Thyroid gland (tissue), 4 donors: ENCODE measurements around the gene POLN. TPM values are rescaled to one million over a fixed set of nuclear protein-coding genes. Genes with fewer than 3 reads are reported as not detected.

Experiments used
- DNase-seq, 2 donors: peaks; one replicate each; pipeline ENCODE4 v3.0.0-alpha.2; 2019
- H3K27ac ChIP-seq, 3 donors: fragments of 200-600 bp; sonication (generic); 1 replicate in 2 of 3; 2 replicates in 1 of 3; pipeline ENCODE4 v1.5.1; 2016 to 2019; ENCODE audit warnings: mild to moderate bottlenecking in 1 of 3, moderate library complexity in 1 of 3
- H3K27me3 ChIP-seq: fragments of 200-600 bp; sonication (generic); one replicate; pipeline ENCODE4 v1.5.1; 2019
- H3K36me3 ChIP-seq, 2 donors: fragments of 200-600 bp; sonication (generic); one replicate each; pipeline ENCODE4 v1.5.1; 2016 to 2019
- H3K4me1 ChIP-seq, 2 donors: fragments of 200-600 bp; sonication (generic); one replicate each; pipeline ENCODE4 v1.5.1; 2017 to 2019
- H3K4me3 ChIP-seq, 3 donors: fragments of 200-600 bp; sonication (generic); replicated peaks in 1 of 3; 1 replicate in 2 of 3; 2 replicates in 1 of 3; pipeline ENCODE4 v1.5.1; 2016; ENCODE audit warnings: mild to moderate bottlenecking in 1 of 3
- H3K9me3 ChIP-seq: fragments of 200-600 bp; sonication (generic); one replicate; pipeline ENCODE4 v1.5.1; 2017
- CTCF ChIP-seq, 6 experiments: fragments of 200-600 bp in 3 of 6; fragments of 450-650 bp in 3 of 6; sonication (generic) in 3 of 6; IDR thresholded peaks; one replicate each; pipeline ENCODE4 v1.5.1; 2016 to 2019; ENCODE audit warnings: antibody characterized with exemption in 6 of 6, mild to moderate bottlenecking in 2 of 6, inconsistent platforms in 1 of 6, moderate library complexity in 1 of 6
- POLR2A ChIP-seq, 2 donors: fragments of 450-650 bp; IDR thresholded peaks; one replicate each; pipeline ENCODE4 v1.6.1; 2017; ENCODE audit warnings: antibody characterized with exemption in 2 of 2, mild to moderate bottlenecking in 2 of 2, moderate library complexity in 1 of 2
- WGBS, 2 donors: methylation state at CpG; one replicate each; pipeline ENCODE4 v1.1.5; 2017; 5-methylcytosine and 5-hydroxymethylcytosine counted together
- intact Hi-C: fragments of 100-400 bp; cut with DNase I; formaldehyde crosslinking; loops from one replicate; pipeline ENCODE4 v1.15.1; 2023
- total RNA-seq, 4 donors: library from RNA; depleted of rRNA; stranded (reverse); fragments of >200 nt; gene quantifications; one replicate each; pipeline ENCODE4 v1.2.3, GENCODE V29; 2016

Gene POLN
- total RNA-seq, 4 donors from 2014 or later = 1.5 to 5.4 (median 3.0) TPM

GRCh38 chr4:2047031-2047660 is 194.8 kb downstream of the POLN start:
- intact Hi-C loops = no loop called here
- no peaks in the 10 kb centered on the region for H3K36me3 ChIP-seq
- TF ChIP-seq CTCF (IDR thresholded peaks at IDR 0.05) (no peak), POLR2A (IDR thresholded peaks at IDR 0.05) (no peak)
- DNase-seq = no peak
- no peaks in the 10 kb centered on the region for H3K9me3 ChIP-seq
- H3K27ac ChIP-seq = no peak overlapping the region
- peaks cover 8% of the 10 kb centered on the region for H3K27me3 ChIP-seq
- no peak overlapping the region for H3K4me3 ChIP-seq
- 48 to 51% methylated on average over 27 to 33 of the region's 57 CpGs for WGBS, 2 donors
- peaks cover 4 to 6% of the 10 kb centered on the region in 2 donors for H3K4me1 ChIP-seq

GRCh38 chr4:2046031-2046961 is 195.6 kb downstream of the POLN start:
- DNase-seq = no peak
- no peaks in the 10 kb centered on the region for H3K9me3 ChIP-seq
- peaks cover 9 to 10% of the 10 kb centered on the region in 2 donors for H3K4me1 ChIP-seq
- H3K27me3 ChIP-seq = peaks cover 8% of the 10 kb centered on the region
- no peak overlapping the region for H3K4me3 ChIP-seq
- TF ChIP-seq CTCF (IDR thresholded peaks at IDR 0.05) (no peak), POLR2A (IDR thresholded peaks at IDR 0.05) (no peak)
- WGBS, 2 donors = 68 to 83% methylated on average over 22 to 26 of the region's 28 CpGs
- H3K36me3 ChIP-seq = no peaks in the 10 kb centered on the region
- H3K27ac ChIP-seq = no peak overlapping the region
- intact Hi-C loops = no loop called here

- peaks cover 8% of the 10 kb centered on the region for H3K27me3 ChIP-seq
- peaks cover 15 to 18% of the 10 kb centered on the region in 2 donors for H3K4me1 ChIP-seq
- H3K4me3 ChIP-seq = no peak overlapping the region
- TF ChIP-seq CTCF (IDR thresholded peaks at IDR 0.05) (no peak), POLR2A (IDR thresholded peaks at IDR 0.05) (no peak)
- no peaks in the 10 kb centered on the region for H3K9me3 ChIP-seq
- H3K27ac ChIP-seq = no peak overlapping the region
- WGBS, 2 donors = 84 to 89% methylated on average over 11 of the region's 11 CpGs
- intact Hi-C loops = no loop called here
- H3K36me3 ChIP-seq = no peaks in the 10 kb centered on the region
- DNase-seq = no peak
Observed at GRCh38 chr4:2045518-2045951, 196.4 kb downstream of the POLN start.

- peaks cover 15 to 21% of the 10 kb centered on the region in 2 donors for H3K4me1 ChIP-seq
- H3K36me3 ChIP-seq = no peaks in the 10 kb centered on the region
- peaks cover 8% of the 10 kb centered on the region for H3K27me3 ChIP-seq
- TF ChIP-seq CTCF (IDR thresholded peaks at IDR 0.05) (no peak), POLR2A (IDR thresholded peaks at IDR 0.05) (no peak)
- no peak for DNase-seq
- H3K9me3 ChIP-seq = no peaks in the 10 kb centered on the region
- no peak overlapping the region for H3K4me3 ChIP-seq
- 89 to 92% methylated on average over 12 to 15 of the region's 18 CpGs for WGBS, 2 donors
- no peak overlapping the region for H3K27ac ChIP-seq
- intact Hi-C loops = no loop called here
Observed at GRCh38 chr4:2044542-2045517, 197.1 kb downstream of the POLN start.
